Measurements from ENCODE around the gene ATP1A2. TPM values are rescaled to one million over a fixed set of nuclear protein-coding genes. Genes with fewer than 3 reads are reported as not detected.

ATP1A2 gene
- total RNA-seq, 1 donor from 2014 or later, result 8.2 TPM

GRCh38 chr1:160070243-160071163, 45.1 kb upstream of the ATP1A2 start:
- no peak for DNase-seq (ENCODE audit: extremely low spot score, unreplicated experiment)
- Mint-ChIP-seq H3K9me3 (ENCODE audit: unreplicated experiment) (no peaks in the 10 kb centered on the region), H3K36me3 (ENCODE audit: unreplicated experiment) (no peaks in the 10 kb centered on the region), H3K27ac (ENCODE audit: unreplicated experiment) (no peak overlapping the region), H3K4me1 (ENCODE audit: unreplicated experiment) (peaks cover 7% of the 10 kb centered on the region), H3K4me3 (ENCODE audit: unreplicated experiment) (peak overlapping the region; percentile 92), H3K27me3 (ENCODE audit: unreplicated experiment) (peaks cover 83% of the 10 kb centered on the region)
- TF ChIP-seq CTCF (IDR thresholded peaks at IDR 0.05), result no peak

GRCh38 chr1:160071289-160071688, 44.3 kb upstream of the ATP1A2 start:
- H3K27ac Mint-ChIP-seq (ENCODE audit: unreplicated experiment), result no peak overlapping the region
- H3K36me3 Mint-ChIP-seq (ENCODE audit: unreplicated experiment), result no peaks in the 10 kb centered on the region
- H3K9me3 Mint-ChIP-seq (ENCODE audit: unreplicated experiment), result no peaks in the 10 kb centered on the region
- DNase-seq (ENCODE audit: extremely low spot score, unreplicated experiment), result no peak
- H3K27me3 Mint-ChIP-seq (ENCODE audit: unreplicated experiment), result peaks cover 83% of the 10 kb centered on the region
- TF ChIP-seq CTCF (IDR thresholded peaks at IDR 0.05), result no peak
- H3K4me1 Mint-ChIP-seq (ENCODE audit: unreplicated experiment), result peaks cover 7% of the 10 kb centered on the region
- no peak overlapping the region for H3K4me3 Mint-ChIP-seq (ENCODE audit: unreplicated experiment)

- Mint-ChIP-seq H3K27ac (ENCODE audit: unreplicated experiment) (no peak overlapping the region), H3K9me3 (ENCODE audit: unreplicated experiment) (no peaks in the 10 kb centered on the region), H3K4me3 (ENCODE audit: unreplicated experiment) (no peak overlapping the region), H3K4me1 (ENCODE audit: unreplicated experiment) (peaks cover 7% of the 10 kb centered on the region), H3K36me3 (ENCODE audit: unreplicated experiment) (no peaks in the 10 kb centered on the region), H3K27me3 (ENCODE audit: unreplicated experiment) (peaks cover 81% of the 10 kb centered on the region)
- no peak for TF ChIP-seq CTCF (IDR thresholded peaks at IDR 0.05)
- DNase-seq (ENCODE audit: extremely low spot score, unreplicated experiment), result no peak
Observed at GRCh38 chr1:160074865-160075264, 40.7 kb upstream of the ATP1A2 start.

- Mint-ChIP-seq H3K4me1 (ENCODE audit: unreplicated experiment) (peaks cover 2% of the 10 kb centered on the region), H3K27ac (ENCODE audit: unreplicated experiment) (no peak overlapping the region), H3K27me3 (ENCODE audit: unreplicated experiment) (peaks cover 83% of the 10 kb centered on the region), H3K4me3 (ENCODE audit: unreplicated experiment) (no peak overlapping the region), H3K9me3 (ENCODE audit: unreplicated experiment) (no peaks in the 10 kb centered on the region), H3K36me3 (ENCODE audit: unreplicated experiment) (no peaks in the 10 kb centered on the region)
- no peak for TF ChIP-seq CTCF (IDR thresholded peaks at IDR 0.05)
- no peak for DNase-seq (ENCODE audit: extremely low spot score, unreplicated experiment)
Observed at GRCh38 chr1:160075836-160076235, 39.7 kb upstream of the ATP1A2 start.

GRCh38 chr1:160076295-160076694, 39.3 kb upstream of the ATP1A2 start:
- Mint-ChIP-seq H3K27me3 (ENCODE audit: unreplicated experiment) (peaks cover 86% of the 10 kb centered on the region), H3K36me3 (ENCODE audit: unreplicated experiment) (no peaks in the 10 kb centered on the region), H3K9me3 (ENCODE audit: unreplicated experiment) (no peaks in the 10 kb centered on the region), H3K27ac (ENCODE audit: unreplicated experiment) (no peak overlapping the region), H3K4me3 (ENCODE audit: unreplicated experiment) (no peak overlapping the region), H3K4me1 (ENCODE audit: unreplicated experiment) (peaks cover 7% of the 10 kb centered on the region)
- no peak for DNase-seq (ENCODE audit: extremely low spot score, unreplicated experiment)
- TF ChIP-seq CTCF (IDR thresholded peaks at IDR 0.05), result no peak
